HCT116 (cell line): ENCODE results near the gene CAPN3. TPM values are rescaled to one million over a fixed set of nuclear protein-coding genes. Genes with fewer than 3 reads are reported as not detected.

Experiments
- ATAC-seq: fragments of 200-7000 bp; cut with Tn5 transposase; 2 replicates; pipeline ENCODE4 v1.9.1; 2020; ENCODE audit warnings: mild to moderate bottlenecking, moderate library complexity
- BruUV-seq: library from RNA; stranded (reverse); fragments of 400-500 nt; replicated peaks from 2 replicates; lab custom pipeline; 2021; lab: Mats Ljungman, UMichigan
- CTCF ChIA-PET: fragments of 300-600 bp; sonication (Branson Sonifier 250); formaldehyde crosslinking; loops from one replicate; lab custom pipeline; 2021; ENCODE audit warnings: antibody characterized with exemption; lab: Charles Lee
- POLR2A ChIA-PET: fragments of 300-600, 350-600 bp; sonication (Branson Sonifier 250); formaldehyde crosslinking; loops from one replicate; lab custom pipeline; 2021; ENCODE audit warnings: antibody characterized with exemption; lab: Charles Lee
- RAD21 ChIA-PET, 2 experiments: fragments of 300-600 bp; sonication (Branson Sonifier 250); formaldehyde crosslinking; loops; one replicate each; lab custom pipeline; 2023; ENCODE audit warnings: low total read pairs in 2 of 2; ENCODE audit not compliant: uncharacterized antibody in 2 of 2, unreplicated experiment in 2 of 2, low non-redundant PET in 1 of 2; lab: Charles Lee
- DNase-seq: peaks from one replicate; pipeline ENCODE4 v3.0.0-alpha.2; 2010; ENCODE audit warnings: low read depth, low spot score
- H2AFZ ChIP-seq: fragments of 200-600 bp; shearing (Covaris generic), sonication (generic); 2 replicates; pipeline ENCODE4 v1.6.1; 2017; ENCODE audit warnings: low read depth, mixed run types, mixed read lengths, antibody characterized with exemption, low read length; ENCODE audit not compliant: poor library complexity, severe bottlenecking
- H3K27ac ChIP-seq: 2 replicates; pipeline ENCODE4 v1.5.1; 2012; ENCODE audit warnings: low read depth, low read length
- H3K27me3 ChIP-seq: fragments of 200-600 bp; sonication (generic); 2 replicates; pipeline ENCODE4 v1.6.1; 2016; ENCODE audit warnings: mixed run types, low read length, mixed read lengths; ENCODE audit not compliant: insufficient read depth
- H3K36me3 ChIP-seq, 2 experiments: fragments of 200-500 bp in 1 of 2; fragments of 200-600 bp in 1 of 2; sonication (Bioruptor generic) in 1 of 2; sonication (generic) in 1 of 2; 2 replicates each; pipeline versions ENCODE4 v1.5.1 to v1.6.1; 2014 to 2016; ENCODE audit warnings: low read length in 2 of 2, inconsistent platforms in 1 of 2, mixed read lengths in 1 of 2, mixed run types in 1 of 2; ENCODE audit not compliant: insufficient read depth in 2 of 2, control insufficient read depth in 1 of 2
- H3K4me1 ChIP-seq, 2 experiments: fragments of 200-600 bp in 1 of 2; sonication (generic) in 1 of 2; 2 replicates each; pipeline versions ENCODE4 v1.5.1 to v1.6.1; 2012 to 2017; ENCODE audit warnings: low read length in 2 of 2, inconsistent platforms in 1 of 2, mild to moderate bottlenecking in 1 of 2, mixed read lengths in 1 of 2, mixed run types in 1 of 2, moderate library complexity in 1 of 2; ENCODE audit not compliant: insufficient read depth in 2 of 2, control insufficient read depth in 1 of 2
- H3K4me2 ChIP-seq: fragments of 200-600 bp; sonication (generic); 2 replicates; pipeline ENCODE4 v1.6.1; 2017; ENCODE audit warnings: mixed run types, low read length, mixed read lengths
- H3K4me3 ChIP-seq, 2 experiments: fragments of 200-600 bp in 1 of 2; sonication (generic) in 1 of 2; replicated peaks in 1 of 2; 2 replicates each; pipeline ENCODE4 v1.5.1; 2011 to 2016; ENCODE audit warnings: low read length in 2 of 2, control low read depth in 1 of 2, low read depth in 1 of 2, mild to moderate bottlenecking in 1 of 2, mixed read lengths in 1 of 2, mixed run types in 1 of 2
- H3K79me2 ChIP-seq: fragments of 200-600 bp; sonication (generic); 2 replicates; pipeline ENCODE4 v1.6.1; 2017; ENCODE audit warnings: mild to moderate bottlenecking, mixed run types, low read length, moderate library complexity, mixed read lengths; ENCODE audit not compliant: insufficient read depth
- H3K9ac ChIP-seq: fragments of 200-600 bp; sonication (generic); 2 replicates; pipeline ENCODE4 v1.6.1; 2016; ENCODE audit warnings: low read length, mixed read lengths
- H3K9me2 ChIP-seq: fragments of 200-600 bp; sonication (generic), shearing (Covaris generic); 2 replicates; pipeline ENCODE4 v1.6.1; 2017; ENCODE audit warnings: mixed run types, mild to moderate bottlenecking, moderate library complexity; ENCODE audit not compliant: insufficient read depth
- H3K9me3 ChIP-seq, 2 experiments: fragments of 200-500 bp in 1 of 2; fragments of 200-600 bp in 1 of 2; sonication (Bioruptor generic) in 1 of 2; sonication (generic) in 1 of 2; 2 replicates each; pipeline ENCODE4 v1.6.1; 2014 to 2017; ENCODE audit warnings: low read length in 2 of 2, mixed read lengths in 2 of 2, inconsistent platforms in 1 of 2, low read depth in 1 of 2, mild to moderate bottlenecking in 1 of 2, mixed run types in 1 of 2, moderate library complexity in 1 of 2; ENCODE audit not compliant: control insufficient read depth in 1 of 2, insufficient read depth in 1 of 2
- H4K20me1 ChIP-seq: fragments of 200-600 bp; sonication (generic), shearing (Covaris generic); 2 replicates; pipeline ENCODE4 v1.6.1; 2017; ENCODE audit warnings: mixed run types, mild to moderate bottlenecking, moderate library complexity; ENCODE audit not compliant: insufficient read depth
- CBX3 ChIP-seq: IDR thresholded peaks from 2 replicates; pipeline ENCODE4 v1.6.1; 2012; ENCODE audit warnings: low read depth
- CEBPB ChIP-seq: IDR thresholded peaks from 2 replicates; pipeline ENCODE4 v1.6.1; 2012; ENCODE audit warnings: low read depth
- EGR1 ChIP-seq: IDR thresholded peaks from 2 replicates; pipeline ENCODE4 v1.6.1; 2012; ENCODE audit warnings: low read depth
- ELF1 ChIP-seq: IDR thresholded peaks from 2 replicates; pipeline ENCODE4 v1.6.1; 2012; ENCODE audit warnings: low read depth, borderline replicate concordance
- EZH2 ChIP-seq: fragments of 200-600 bp; sonication (generic); IDR thresholded peaks from 2 replicates; pipeline ENCODE4 v1.6.1; 2017; ENCODE audit warnings: antibody characterized with exemption, mixed run types
- EZH2phosphoT487 ChIP-seq: fragments of 200-600 bp; IDR thresholded peaks from 2 replicates; pipeline ENCODE4 v1.6.1; 2018; ENCODE audit warnings: antibody characterized with exemption, borderline replicate concordance
- FOSL1 ChIP-seq: IDR thresholded peaks from 2 replicates; pipeline ENCODE4 v1.6.1; 2012; ENCODE audit warnings: low read depth
- JUND ChIP-seq: IDR thresholded peaks from 2 replicates; pipeline ENCODE4 v1.6.1; 2012
- POLR2A ChIP-seq: IDR thresholded peaks from 2 replicates; pipeline ENCODE4 v1.7.0; 2011; ENCODE audit warnings: borderline replicate concordance; ENCODE audit not compliant: insufficient read depth, insufficient read length; ENCODE audit errors: extremely low read depth
- POLR2AphosphoS5 ChIP-seq: IDR thresholded peaks from 2 replicates; pipeline ENCODE4 v1.6.1; 2011; ENCODE audit warnings: mild to moderate bottlenecking, low read depth, low read length, moderate library complexity
- RAD21 ChIP-seq: IDR thresholded peaks from 2 replicates; pipeline ENCODE4 v1.6.1; 2012; ENCODE audit warnings: low read depth, mild to moderate bottlenecking
- SIN3A ChIP-seq: IDR thresholded peaks from 2 replicates; pipeline ENCODE4 v1.6.1; 2012; ENCODE audit warnings: low read depth
- SP1 ChIP-seq: IDR thresholded peaks from 2 replicates; pipeline ENCODE4 v1.6.1; 2012; ENCODE audit warnings: low read depth
- SRF ChIP-seq: IDR thresholded peaks from 2 replicates; pipeline ENCODE4 v1.6.1; 2012; ENCODE audit warnings: low read depth
- TCF7L2 ChIP-seq: IDR thresholded peaks from 2 replicates; pipeline ENCODE4 v1.7.0; 2011; ENCODE audit warnings: borderline replicate concordance, inconsistent platforms; ENCODE audit not compliant: insufficient read depth, insufficient read length; ENCODE audit errors: extremely low read depth
- ZFX ChIP-seq: fragments of 450-650 bp; IDR thresholded peaks from 2 replicates; pipeline ENCODE4 v1.6.1; 2017
- ZNF274 ChIP-seq: fragments of 200-500 bp; sonication (Bioruptor generic); IDR thresholded peaks from 2 replicates; pipeline ENCODE4 v1.6.1; 2014; ENCODE audit warnings: mild to moderate bottlenecking, low read depth, low read length, inconsistent platforms
- intact Hi-C: fragments of 100-400 bp; cut with micrococcal nuclease; formaldehyde crosslinking; loops from 2 replicates; pipeline ENCODE4 v1.10.0; 2022
- total RNA-seq: library from RNA; stranded (reverse); gene quantifications from one replicate; pipeline ENCODE4 v1.2.1, GENCODE V29; 2021; ENCODE audit not compliant: unreplicated experiment
- TF ChIP-seq, protein P1 (sequence below): IDR thresholded peaks from 2 replicates; pipeline ENCODE4 v1.6.1; 2011; ENCODE audit warnings: mild to moderate bottlenecking, low read length, moderate library complexity; ENCODE audit not compliant: insufficient replicate concordance; ENCODE audit errors: extremely low read depth
- TF ChIP-seq, protein P2 (sequence below): IDR thresholded peaks from 2 replicates; pipeline ENCODE4 v1.6.1; 2012
- TF ChIP-seq, protein P3 (sequence below), 3 experiments: fragments of 200-600 bp in 1 of 3; sonication (generic) in 1 of 3; IDR thresholded peaks in 2 of 3; conservative IDR thresholded peaks in 1 of 3; 2 replicates each; pipeline ENCODE4 v1.5.1; 2012 to 2017; ENCODE audit warnings: low read depth in 2 of 3, low read length in 2 of 3, antibody characterized with exemption in 1 of 3, borderline replicate concordance in 1 of 3, control low read depth in 1 of 3, mild to moderate bottlenecking in 1 of 3, mixed read lengths in 1 of 3, mixed run types in 1 of 3, moderate library complexity in 1 of 3; ENCODE audit not compliant: insufficient read depth in 1 of 3
- TF ChIP-seq, protein P4 (sequence below): IDR thresholded peaks from 2 replicates; pipeline ENCODE4 v1.6.1; 2012

Gene CAPN3
- total RNA-seq, 1 experiment from 2014 or later: 1.8 TPM

DNA sequence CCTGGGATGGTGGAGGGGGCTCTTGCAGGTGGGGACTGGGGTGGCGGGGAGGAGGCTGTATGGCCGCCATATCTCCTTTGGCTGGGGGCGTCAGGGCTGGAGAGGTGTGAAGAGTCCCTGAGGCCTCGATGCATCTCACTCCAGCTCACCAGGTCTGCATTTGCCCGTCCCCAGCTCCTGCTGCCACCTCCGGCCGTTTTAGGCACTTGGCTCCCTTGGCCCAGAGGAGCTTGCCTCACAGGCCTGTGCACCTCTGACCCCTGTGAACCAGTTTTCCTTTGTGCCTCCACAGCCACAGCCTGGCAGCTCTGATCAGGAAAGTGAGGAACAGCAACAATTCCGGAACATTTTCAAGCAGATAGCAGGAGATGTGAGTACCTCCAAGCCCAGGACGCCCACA lies 49.7 kb downstream of the CAPN3 start (continued):
- TF ChIP-seq, protein P1, sequence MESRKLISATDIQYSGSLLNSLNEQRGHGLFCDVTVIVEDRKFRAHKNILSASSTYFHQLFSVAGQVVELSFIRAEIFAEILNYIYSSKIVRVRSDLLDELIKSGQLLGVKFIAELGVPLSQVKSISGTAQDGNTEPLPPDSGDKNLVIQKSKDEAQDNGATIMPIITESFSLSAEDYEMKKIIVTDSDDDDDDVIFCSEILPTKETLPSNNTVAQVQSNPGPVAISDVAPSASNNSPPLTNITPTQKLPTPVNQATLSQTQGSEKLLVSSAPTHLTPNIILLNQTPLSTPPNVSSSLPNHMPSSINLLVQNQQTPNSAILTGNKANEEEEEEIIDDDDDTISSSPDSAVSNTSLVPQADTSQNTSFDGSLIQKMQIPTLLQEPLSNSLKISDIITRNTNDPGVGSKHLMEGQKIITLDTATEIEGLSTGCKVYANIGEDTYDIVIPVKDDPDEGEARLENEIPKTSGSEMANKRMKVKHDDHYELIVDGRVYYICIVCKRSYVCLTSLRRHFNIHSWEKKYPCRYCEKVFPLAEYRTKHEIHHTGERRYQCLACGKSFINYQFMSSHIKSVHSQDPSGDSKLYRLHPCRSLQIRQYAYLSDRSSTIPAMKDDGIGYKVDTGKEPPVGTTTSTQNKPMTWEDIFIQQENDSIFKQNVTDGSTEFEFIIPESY: no peak
- TF ChIP-seq POLR2AphosphoS5 (no peak), POLR2A (no peak), ELF1 (no peak), RAD21 (no peak)
- TF ChIP-seq, protein P2, sequence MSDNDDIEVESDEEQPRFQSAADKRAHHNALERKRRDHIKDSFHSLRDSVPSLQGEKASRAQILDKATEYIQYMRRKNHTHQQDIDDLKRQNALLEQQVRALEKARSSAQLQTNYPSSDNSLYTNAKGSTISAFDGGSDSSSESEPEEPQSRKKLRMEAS: no peak
- TF ChIP-seq, protein P3, sequence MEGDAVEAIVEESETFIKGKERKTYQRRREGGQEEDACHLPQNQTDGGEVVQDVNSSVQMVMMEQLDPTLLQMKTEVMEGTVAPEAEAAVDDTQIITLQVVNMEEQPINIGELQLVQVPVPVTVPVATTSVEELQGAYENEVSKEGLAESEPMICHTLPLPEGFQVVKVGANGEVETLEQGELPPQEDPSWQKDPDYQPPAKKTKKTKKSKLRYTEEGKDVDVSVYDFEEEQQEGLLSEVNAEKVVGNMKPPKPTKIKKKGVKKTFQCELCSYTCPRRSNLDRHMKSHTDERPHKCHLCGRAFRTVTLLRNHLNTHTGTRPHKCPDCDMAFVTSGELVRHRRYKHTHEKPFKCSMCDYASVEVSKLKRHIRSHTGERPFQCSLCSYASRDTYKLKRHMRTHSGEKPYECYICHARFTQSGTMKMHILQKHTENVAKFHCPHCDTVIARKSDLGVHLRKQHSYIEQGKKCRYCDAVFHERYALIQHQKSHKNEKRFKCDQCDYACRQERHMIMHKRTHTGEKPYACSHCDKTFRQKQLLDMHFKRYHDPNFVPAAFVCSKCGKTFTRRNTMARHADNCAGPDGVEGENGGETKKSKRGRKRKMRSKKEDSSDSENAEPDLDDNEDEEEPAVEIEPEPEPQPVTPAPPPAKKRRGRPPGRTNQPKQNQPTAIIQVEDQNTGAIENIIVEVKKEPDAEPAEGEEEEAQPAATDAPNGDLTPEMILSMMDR (IDR thresholded peaks at IDR 0.05 in 2 of 3, conservative IDR thresholded peaks at IDR 0.05 in 1 of 3; ENCODE audit: borderline replicate concordance in 1 of 3, insufficient read depth in 1 of 3, low read depth in 2 of 3, low read length in 2 of 3): no peak

DNA sequence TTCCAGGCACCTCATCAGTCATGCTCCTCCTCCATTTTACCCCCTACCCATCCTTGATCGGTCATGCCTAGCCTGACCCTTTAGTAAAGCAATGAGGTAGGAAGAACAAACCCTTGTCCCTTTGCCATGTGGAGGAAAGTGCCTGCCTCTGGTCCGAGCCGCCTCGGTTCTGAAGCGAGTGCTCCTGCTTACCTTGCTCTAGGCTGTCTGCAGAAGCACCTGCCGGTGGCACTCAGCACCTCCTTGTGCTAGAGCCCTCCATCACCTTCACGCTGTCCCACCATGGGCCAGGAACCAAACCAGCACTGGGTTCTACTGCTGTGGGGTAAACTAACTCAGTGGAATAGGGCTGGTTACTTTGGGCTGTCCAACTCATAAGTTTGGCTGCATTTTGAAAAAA lies 52.6 kb downstream of the CAPN3 start:
- H4K20me1 ChIP-seq: no peaks in the 10 kb centered on the region
- no peaks in the 10 kb centered on the region for H3K79me2 ChIP-seq
- H3K9ac ChIP-seq: no peak overlapping the region
- TF ChIP-seq RAD21 (no peak), ZFX (no peak), EGR1 (no peak), EZH2phosphoT487 (no peak), TCF7L2 (no peak), FOSL1 (no peak), SP1 (no peak), SIN3A (no peak), SRF (no peak), EZH2 (no peak), ZNF274 (no peak), ELF1 (no peak), CEBPB (no peak), CBX3 (no peak), JUND (no peak)
- TF ChIP-seq, protein P4, sequence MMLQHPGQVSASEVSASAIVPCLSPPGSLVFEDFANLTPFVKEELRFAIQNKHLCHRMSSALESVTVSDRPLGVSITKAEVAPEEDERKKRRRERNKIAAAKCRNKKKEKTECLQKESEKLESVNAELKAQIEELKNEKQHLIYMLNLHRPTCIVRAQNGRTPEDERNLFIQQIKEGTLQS: no peak
- no peaks in the 10 kb centered on the region for H3K4me1 ChIP-seq
- CTCF ChIA-PET: no interaction called here
- no peak overlapping the region for H3K4me3 ChIP-seq
- H3K36me3 ChIP-seq: peaks cover 4 to 8% of the 10 kb centered on the region in 2 experiments; a peak in 2 of 4 replicates
- no peak overlapping the region for H2AFZ ChIP-seq
- ATAC-seq (no peak), DNase-seq (no peak)
- no peaks in the 10 kb centered on the region for H3K9me3 ChIP-seq
- POLR2A ChIA-PET: no interaction called here
- no peaks in the 10 kb centered on the region for H3K9me2 ChIP-seq
- H3K27me3 ChIP-seq: no peaks in the 10 kb centered on the region
- no TSS peak for BruUV-seq
- intact Hi-C loops: no loop called here
- no peak overlapping the region for H3K4me2 ChIP-seq
- RAD21 ChIA-PET: no interaction called here
- no peak overlapping the region for H3K27ac ChIP-seq
